GM23338 (cell line): ENCODE data around the gene CYBA. TPM values are rescaled to one million over a fixed set of nuclear protein-coding genes. Genes with fewer than 3 reads are reported as not detected.

ENCODE experiments used
- ATAC-seq: fragments of 200-7000 bp; cut with Tn5 transposase; 3 replicates; pipeline ENCODE4 v1.9.1; 2020
- DNase-seq: peaks from one replicate; pipeline ENCODE4 v3.0.0-alpha.2; 2015; ENCODE audit warnings: low spot score
- H2AFZ ChIP-seq: fragments of 200-600 bp; sonication (generic); 2 replicates; pipeline ENCODE4 v1.8.0; 2016; ENCODE audit warnings: antibody characterized with exemption, mild to moderate bottlenecking, moderate library complexity
- H3F3A ChIP-seq: fragments of 200-600 bp; sonication (generic); replicated peaks from 2 replicates; pipeline ENCODE4 v1.8.0; 2017; ENCODE audit warnings: antibody characterized with exemption, mixed run types, low read depth
- H3K27ac ChIP-seq: fragments of 200-600 bp; sonication (generic); 2 replicates; pipeline ENCODE4 v1.6.1; 2016; ENCODE audit warnings: low read depth
- H3K27me3 ChIP-seq: fragments of 200-600 bp; sonication (generic); 2 replicates; pipeline ENCODE4 v1.8.0; 2016; ENCODE audit warnings: mild to moderate bottlenecking, mixed run types, moderate library complexity; ENCODE audit not compliant: insufficient read depth
- H3K36me3 ChIP-seq: fragments of 200-600 bp; sonication (generic); 2 replicates; pipeline ENCODE4 v1.8.0; 2016; ENCODE audit warnings: mild to moderate bottlenecking; ENCODE audit not compliant: insufficient read depth
- H3K4me1 ChIP-seq: fragments of 200-600 bp; sonication (generic); 2 replicates; pipeline ENCODE4 v1.8.0; 2016; ENCODE audit warnings: mild to moderate bottlenecking, moderate library complexity; ENCODE audit not compliant: insufficient read depth
- H3K4me2 ChIP-seq: fragments of 200-600 bp; sonication (generic); 2 replicates; pipeline ENCODE4 v1.7.1; 2017; ENCODE audit warnings: mixed run types
- H3K4me3 ChIP-seq: fragments of 200-600 bp; sonication (generic); 2 replicates; pipeline ENCODE4 v1.6.1; 2016; ENCODE audit warnings: mixed run types
- H3K79me2 ChIP-seq: fragments of 200-600 bp; sonication (generic); replicated peaks from 2 replicates; pipeline ENCODE4 v1.8.0; 2017; ENCODE audit warnings: mild to moderate bottlenecking; ENCODE audit not compliant: insufficient read depth
- H3K9me2 ChIP-seq: fragments of 200-600 bp; sonication (generic); 2 replicates; pipeline ENCODE4 v1.8.0; 2017; ENCODE audit not compliant: insufficient read depth
- H4K20me1 ChIP-seq: fragments of 200-600 bp; sonication (generic); replicated peaks from 2 replicates; pipeline ENCODE4 v1.8.0; 2017; ENCODE audit warnings: mild to moderate bottlenecking; ENCODE audit not compliant: insufficient read depth
- H3K27ac Mint-ChIP-seq: 2 replicates; pipeline ENCODE4 v1.8.0; 2020; ENCODE audit warnings: inconsistent platforms, mild to moderate bottlenecking, moderate library complexity, mixed read lengths
- H3K27me3 Mint-ChIP-seq: 3 replicates; pipeline ENCODE4 v1.8.0; 2022; ENCODE audit warnings: low read depth, mild to moderate bottlenecking, moderate library complexity, mixed read lengths, inconsistent platforms; ENCODE audit not compliant: insufficient read depth, poor library complexity
- H3K36me3 Mint-ChIP-seq: 3 replicates; pipeline ENCODE4 v1.8.0; 2021; ENCODE audit warnings: low read depth, mild to moderate bottlenecking, inconsistent platforms, moderate library complexity, mixed read lengths
- H3K4me1 Mint-ChIP-seq: 3 replicates; pipeline ENCODE4 v1.8.0; 2020; ENCODE audit warnings: mild to moderate bottlenecking, inconsistent platforms, mixed read lengths
- H3K4me3 Mint-ChIP-seq: 3 replicates; pipeline ENCODE4 v1.8.0; 2021; ENCODE audit warnings: moderate library complexity, mild to moderate bottlenecking, inconsistent platforms, mixed read lengths
- H3K9me3 Mint-ChIP-seq: 3 replicates; pipeline ENCODE4 v1.8.0; 2020; ENCODE audit warnings: moderate library complexity, mild to moderate bottlenecking, inconsistent platforms, mixed read lengths
- CREB1 ChIP-seq: fragments of 250-450 bp; sonication (Bioruptor Pico); IDR thresholded peaks from 2 replicates; pipeline ENCODE4 v1.5.0; 2020; ENCODE audit warnings: low read depth, mild to moderate bottlenecking, moderate library complexity
- EZH2 ChIP-seq: fragments of 200-600 bp; sonication (generic); IDR thresholded peaks from one replicate; pipeline ENCODE4 v1.8.0; 2017; ENCODE audit warnings: antibody characterized with exemption, mild to moderate bottlenecking, low read depth; ENCODE audit not compliant: unreplicated experiment
- EZH2phosphoT487 ChIP-seq: fragments of 200-600 bp; sonication (generic); IDR thresholded peaks from one replicate; pipeline ENCODE4 v1.8.1; 2018; ENCODE audit warnings: antibody characterized with exemption; ENCODE audit not compliant: unreplicated experiment
- JUNB ChIP-seq: IDR thresholded peaks from one replicate; pipeline ENCODE4 v1.6.1; 2016; ENCODE audit warnings: antibody characterized with exemption; ENCODE audit not compliant: unreplicated experiment
- NANOG ChIP-seq: IDR thresholded peaks from 2 replicates; pipeline ENCODE4 v1.6.1; 2016; ENCODE audit warnings: antibody characterized with exemption, borderline replicate concordance
- POLR2AphosphoS5 ChIP-seq: IDR thresholded peaks from 2 replicates; pipeline ENCODE4 v1.6.1; 2016; ENCODE audit warnings: antibody characterized with exemption, low read depth
- STAT1 ChIP-seq: IDR thresholded peaks from one replicate; pipeline ENCODE4 v1.6.1; 2016; ENCODE audit warnings: antibody characterized with exemption; ENCODE audit not compliant: unreplicated experiment
- ZNF114 ChIP-seq: fragments of 250-450 bp; sonication (Bioruptor Pico); IDR thresholded peaks from 2 replicates; pipeline ENCODE4 v1.5.0; 2020; ENCODE audit warnings: mild to moderate bottlenecking, moderate library complexity
- ZNF331 ChIP-seq: fragments of 250-450 bp; sonication (Bioruptor Pico); IDR thresholded peaks from 2 replicates; pipeline ENCODE4 v1.5.0; 2020; ENCODE audit warnings: low read depth, mild to moderate bottlenecking, moderate library complexity
- polyA plus RNA-seq: library from polyadenylated mRNA; unstranded; fragments of >200 nt; fragmentation: Nextera tagmentation; extraction: Ambion mirVana; gene quantifications from 2 replicates; pipeline ENCODE4 v1.2.1, GENCODE V29; 2016
- total RNA-seq: library from RNA; depleted of rRNA; stranded (reverse); fragments of >200 nt; shearing (Covaris generic); gene quantifications from 2 replicates; pipeline ENCODE4 v1.2.3, GENCODE V29; 2014
- TF ChIP-seq, protein P1 (sequence below): IDR thresholded peaks from 2 replicates; pipeline ENCODE4 v1.6.1; 2016; ENCODE audit warnings: antibody characterized with exemption
- TF ChIP-seq, protein P2 (sequence below): IDR thresholded peaks from one replicate; pipeline ENCODE4 v1.6.1; 2018; ENCODE audit warnings: antibody characterized with exemption; ENCODE audit not compliant: unreplicated experiment
- TF ChIP-seq, protein P3 (sequence below): fragments of 250-450 bp; sonication (Bioruptor Pico); IDR thresholded peaks from 2 replicates; pipeline ENCODE4 v1.5.0; 2020; ENCODE audit warnings: mild to moderate bottlenecking, moderate library complexity
- TF ChIP-seq, protein P4 (sequence below), 2 experiments: fragments of 200-600 bp in 1 of 2; sonication (generic) in 1 of 2; conservative IDR thresholded peaks; 2 replicates each; pipeline versions ENCODE4 v1.5.1 to v1.6.1; 2016 to 2017; ENCODE audit warnings: antibody characterized with exemption in 2 of 2, low read depth in 2 of 2, mild to moderate bottlenecking in 2 of 2, moderate library complexity in 1 of 2

The CYBA gene
- total and polyA plus RNA-seq, 2 experiments from 2014 or later, result 275 to 281 TPM

GRCh38 chr16:88640498-88641247 is 10.2 kb downstream of the CYBA start:
- Histone ChIP-seq H3K4me2 (no peak overlapping the region), H3K27me3 (no peaks in the 10 kb centered on the region; the same call in 1 of the 2 replicates), H3K9me2 (no peaks in the 10 kb centered on the region), H3K79me2 (no peaks in the 10 kb centered on the region), H3K27ac (no peak overlapping the region), H3K4me3 (no peak overlapping the region), H4K20me1 (no peaks in the 10 kb centered on the region; the same call in 1 of the 2 replicates), H3K36me3 (no peaks in the 10 kb centered on the region), H2AFZ (no peak overlapping the region), H3K4me1 (peaks cover 15% of the 10 kb centered on the region), H3F3A (0 out of 2 replicates have a peak, but pooled peaks cover 13% of the 10 kb centered on the region)
- DNase-seq, result no peak
- H3K36me3 Mint-ChIP-seq, result peaks cover 18% of the 10 kb centered on the region; the same call in 2 of the 3 replicates
- TF ChIP-seq JUNB (no peak), EZH2 (no peak), POLR2AphosphoS5 (no peak), STAT1 (no peak), CREB1 (CRISPR knock-in tag) (no peak), ZNF114 (CRISPR knock-in tag) (no peak), NANOG (no peak), EZH2phosphoT487 (no peak), ZNF331 (CRISPR knock-in tag) (no peak)
- TF ChIP-seq, protein P1, sequence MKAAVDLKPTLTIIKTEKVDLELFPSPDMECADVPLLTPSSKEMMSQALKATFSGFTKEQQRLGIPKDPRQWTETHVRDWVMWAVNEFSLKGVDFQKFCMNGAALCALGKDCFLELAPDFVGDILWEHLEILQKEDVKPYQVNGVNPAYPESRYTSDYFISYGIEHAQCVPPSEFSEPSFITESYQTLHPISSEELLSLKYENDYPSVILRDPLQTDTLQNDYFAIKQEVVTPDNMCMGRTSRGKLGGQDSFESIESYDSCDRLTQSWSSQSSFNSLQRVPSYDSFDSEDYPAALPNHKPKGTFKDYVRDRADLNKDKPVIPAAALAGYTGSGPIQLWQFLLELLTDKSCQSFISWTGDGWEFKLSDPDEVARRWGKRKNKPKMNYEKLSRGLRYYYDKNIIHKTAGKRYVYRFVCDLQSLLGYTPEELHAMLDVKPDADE, result no peak
- TF ChIP-seq, protein P2, sequence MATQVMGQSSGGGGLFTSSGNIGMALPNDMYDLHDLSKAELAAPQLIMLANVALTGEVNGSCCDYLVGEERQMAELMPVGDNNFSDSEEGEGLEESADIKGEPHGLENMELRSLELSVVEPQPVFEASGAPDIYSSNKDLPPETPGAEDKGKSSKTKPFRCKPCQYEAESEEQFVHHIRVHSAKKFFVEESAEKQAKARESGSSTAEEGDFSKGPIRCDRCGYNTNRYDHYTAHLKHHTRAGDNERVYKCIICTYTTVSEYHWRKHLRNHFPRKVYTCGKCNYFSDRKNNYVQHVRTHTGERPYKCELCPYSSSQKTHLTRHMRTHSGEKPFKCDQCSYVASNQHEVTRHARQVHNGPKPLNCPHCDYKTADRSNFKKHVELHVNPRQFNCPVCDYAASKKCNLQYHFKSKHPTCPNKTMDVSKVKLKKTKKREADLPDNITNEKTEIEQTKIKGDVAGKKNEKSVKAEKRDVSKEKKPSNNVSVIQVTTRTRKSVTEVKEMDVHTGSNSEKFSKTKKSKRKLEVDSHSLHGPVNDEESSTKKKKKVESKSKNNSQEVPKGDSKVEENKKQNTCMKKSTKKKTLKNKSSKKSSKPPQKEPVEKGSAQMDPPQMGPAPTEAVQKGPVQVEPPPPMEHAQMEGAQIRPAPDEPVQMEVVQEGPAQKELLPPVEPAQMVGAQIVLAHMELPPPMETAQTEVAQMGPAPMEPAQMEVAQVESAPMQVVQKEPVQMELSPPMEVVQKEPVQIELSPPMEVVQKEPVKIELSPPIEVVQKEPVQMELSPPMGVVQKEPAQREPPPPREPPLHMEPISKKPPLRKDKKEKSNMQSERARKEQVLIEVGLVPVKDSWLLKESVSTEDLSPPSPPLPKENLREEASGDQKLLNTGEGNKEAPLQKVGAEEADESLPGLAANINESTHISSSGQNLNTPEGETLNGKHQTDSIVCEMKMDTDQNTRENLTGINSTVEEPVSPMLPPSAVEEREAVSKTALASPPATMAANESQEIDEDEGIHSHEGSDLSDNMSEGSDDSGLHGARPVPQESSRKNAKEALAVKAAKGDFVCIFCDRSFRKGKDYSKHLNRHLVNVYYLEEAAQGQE, result no peak
- TF ChIP-seq, protein P3, sequence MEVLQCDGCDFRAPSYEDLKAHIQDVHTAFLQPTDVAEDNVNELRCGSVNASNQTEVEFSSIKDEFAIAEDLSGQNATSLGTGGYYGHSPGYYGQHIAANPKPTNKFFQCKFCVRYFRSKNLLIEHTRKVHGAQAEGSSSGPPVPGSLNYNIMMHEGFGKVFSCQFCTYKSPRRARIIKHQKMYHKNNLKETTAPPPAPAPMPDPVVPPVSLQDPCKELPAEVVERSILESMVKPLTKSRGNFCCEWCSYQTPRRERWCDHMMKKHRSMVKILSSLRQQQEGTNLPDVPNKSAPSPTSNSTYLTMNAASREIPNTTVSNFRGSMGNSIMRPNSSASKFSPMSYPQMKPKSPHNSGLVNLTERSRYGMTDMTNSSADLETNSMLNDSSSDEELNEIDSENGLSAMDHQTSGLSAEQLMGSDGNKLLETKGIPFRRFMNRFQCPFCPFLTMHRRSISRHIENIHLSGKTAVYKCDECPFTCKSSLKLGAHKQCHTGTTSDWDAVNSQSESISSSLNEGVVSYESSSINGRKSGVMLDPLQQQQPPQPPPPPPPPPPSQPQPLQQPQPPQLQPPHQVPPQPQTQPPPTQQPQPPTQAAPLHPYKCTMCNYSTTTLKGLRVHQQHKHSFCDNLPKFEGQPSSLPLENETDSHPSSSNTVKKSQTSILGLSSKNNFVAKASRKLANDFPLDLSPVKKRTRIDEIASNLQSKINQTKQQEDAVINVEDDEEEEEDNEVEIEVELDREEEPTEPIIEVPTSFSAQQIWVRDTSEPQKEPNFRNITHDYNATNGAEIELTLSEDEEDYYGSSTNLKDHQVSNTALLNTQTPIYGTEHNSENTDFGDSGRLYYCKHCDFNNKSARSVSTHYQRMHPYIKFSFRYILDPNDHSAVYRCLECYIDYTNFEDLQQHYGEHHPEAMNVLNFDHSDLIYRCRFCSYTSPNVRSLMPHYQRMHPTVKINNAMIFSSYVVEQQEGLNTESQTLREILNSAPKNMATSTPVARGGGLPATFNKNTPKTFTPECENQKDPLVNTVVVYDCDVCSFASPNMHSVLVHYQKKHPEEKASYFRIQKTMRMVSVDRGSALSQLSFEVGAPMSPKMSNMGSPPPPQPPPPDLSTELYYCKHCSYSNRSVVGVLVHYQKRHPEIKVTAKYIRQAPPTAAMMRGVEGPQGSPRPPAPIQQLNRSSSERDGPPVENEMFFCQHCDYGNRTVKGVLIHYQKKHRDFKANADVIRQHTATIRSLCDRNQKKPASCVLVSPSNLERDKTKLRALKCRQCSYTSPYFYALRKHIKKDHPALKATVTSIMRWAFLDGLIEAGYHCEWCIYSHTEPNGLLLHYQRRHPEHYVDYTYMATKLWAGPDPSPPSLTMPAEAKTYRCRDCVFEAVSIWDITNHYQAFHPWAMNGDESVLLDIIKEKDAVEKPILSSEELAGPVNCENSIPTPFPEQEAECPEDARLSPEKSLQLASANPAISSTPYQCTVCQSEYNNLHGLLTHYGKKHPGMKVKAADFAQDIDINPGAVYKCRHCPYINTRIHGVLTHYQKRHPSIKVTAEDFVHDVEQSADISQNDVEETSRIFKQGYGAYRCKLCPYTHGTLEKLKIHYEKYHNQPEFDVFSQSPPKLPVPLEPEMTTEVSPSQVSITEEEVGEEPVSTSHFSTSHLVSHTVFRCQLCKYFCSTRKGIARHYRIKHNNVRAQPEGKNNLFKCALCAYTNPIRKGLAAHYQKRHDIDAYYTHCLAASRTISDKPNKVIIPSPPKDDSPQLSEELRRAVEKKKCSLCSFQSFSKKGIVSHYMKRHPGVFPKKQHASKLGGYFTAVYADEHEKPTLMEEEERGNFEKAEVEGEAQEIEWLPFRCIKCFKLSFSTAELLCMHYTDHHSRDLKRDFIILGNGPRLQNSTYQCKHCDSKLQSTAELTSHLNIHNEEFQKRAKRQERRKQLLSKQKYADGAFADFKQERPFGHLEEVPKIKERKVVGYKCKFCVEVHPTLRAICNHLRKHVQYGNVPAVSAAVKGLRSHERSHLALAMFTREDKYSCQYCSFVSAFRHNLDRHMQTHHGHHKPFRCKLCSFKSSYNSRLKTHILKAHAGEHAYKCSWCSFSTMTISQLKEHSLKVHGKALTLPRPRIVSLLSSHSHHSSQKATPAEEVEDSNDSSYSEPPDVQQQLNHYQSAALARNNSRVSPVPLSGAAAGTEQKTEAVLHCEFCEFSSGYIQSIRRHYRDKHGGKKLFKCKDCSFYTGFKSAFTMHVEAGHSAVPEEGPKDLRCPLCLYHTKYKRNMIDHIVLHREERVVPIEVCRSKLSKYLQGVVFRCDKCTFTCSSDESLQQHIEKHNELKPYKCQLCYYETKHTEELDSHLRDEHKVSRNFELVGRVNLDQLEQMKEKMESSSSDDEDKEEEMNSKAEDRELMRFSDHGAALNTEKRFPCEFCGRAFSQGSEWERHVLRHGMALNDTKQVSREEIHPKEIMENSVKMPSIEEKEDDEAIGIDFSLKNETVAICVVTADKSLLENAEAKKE (CRISPR knock-in tag), result no peak
- TF ChIP-seq, protein P4, sequence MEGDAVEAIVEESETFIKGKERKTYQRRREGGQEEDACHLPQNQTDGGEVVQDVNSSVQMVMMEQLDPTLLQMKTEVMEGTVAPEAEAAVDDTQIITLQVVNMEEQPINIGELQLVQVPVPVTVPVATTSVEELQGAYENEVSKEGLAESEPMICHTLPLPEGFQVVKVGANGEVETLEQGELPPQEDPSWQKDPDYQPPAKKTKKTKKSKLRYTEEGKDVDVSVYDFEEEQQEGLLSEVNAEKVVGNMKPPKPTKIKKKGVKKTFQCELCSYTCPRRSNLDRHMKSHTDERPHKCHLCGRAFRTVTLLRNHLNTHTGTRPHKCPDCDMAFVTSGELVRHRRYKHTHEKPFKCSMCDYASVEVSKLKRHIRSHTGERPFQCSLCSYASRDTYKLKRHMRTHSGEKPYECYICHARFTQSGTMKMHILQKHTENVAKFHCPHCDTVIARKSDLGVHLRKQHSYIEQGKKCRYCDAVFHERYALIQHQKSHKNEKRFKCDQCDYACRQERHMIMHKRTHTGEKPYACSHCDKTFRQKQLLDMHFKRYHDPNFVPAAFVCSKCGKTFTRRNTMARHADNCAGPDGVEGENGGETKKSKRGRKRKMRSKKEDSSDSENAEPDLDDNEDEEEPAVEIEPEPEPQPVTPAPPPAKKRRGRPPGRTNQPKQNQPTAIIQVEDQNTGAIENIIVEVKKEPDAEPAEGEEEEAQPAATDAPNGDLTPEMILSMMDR (conservative IDR thresholded peaks at IDR 0.05; ENCODE audit: low read depth in 2 of 2), result no peak
- peaks cover 42% of the 10 kb centered on the region for H3K27me3 Mint-ChIP-seq
- H3K4me3 Mint-ChIP-seq, result peak overlapping the region; percentile 53; the same call in 2 of the 3 replicates
- no peak overlapping the region for H3K27ac Mint-ChIP-seq
- H3K9me3 Mint-ChIP-seq, result peaks cover 6% of the 10 kb centered on the region; the same call in 2 of the 3 replicates
- peaks cover 37% of the 10 kb centered on the region for H3K4me1 Mint-ChIP-seq
- no peak for ATAC-seq
